ENCODE measurements around the gene FBXW11.

GRCh38 chr5:171999100-171999499 is 7.3 kb downstream of the FBXW11 start:
- TF ChIP-seq CTCF (IDR thresholded peaks at IDR 0.05) (no peak), POLR2A (IDR thresholded peaks at IDR 0.05) (no peak)

All from body of pancreas (tissue), 4 donors.